Psoas muscle (tissue), 8 donors: ENCODE results near the gene PKNOX2. TPM values are rescaled to one million over a fixed set of nuclear protein-coding genes. Genes with fewer than 3 reads are reported as not detected.

Experiments
- ATAC-seq, 4 donors: fragments of 200-7000 bp; cut with Tn5 transposase; one replicate each; pipeline ENCODE4 v1.9.1; 2020; ENCODE audit warnings: moderate library complexity in 3 of 4, mild to moderate bottlenecking in 2 of 4
- DNase-seq, 2 donors: peaks; one replicate each; pipeline ENCODE4 v3.0.0-alpha.2; 2020
- H3K27ac ChIP-seq: fragments of 200-600 bp; one replicate; pipeline ENCODE4 v1.8.0; 2022
- H3K27me3 ChIP-seq, 3 donors: fragments of 200-600 bp in 1 of 3; one replicate each; pipeline versions ENCODE4 v1.6.1 to v1.8.0; 2013 to 2022; ENCODE audit warnings: low read length in 2 of 3, mild to moderate bottlenecking in 2 of 3, moderate library complexity in 1 of 3; ENCODE audit not compliant: insufficient read depth in 3 of 3
- H3K36me3 ChIP-seq, 2 donors: fragments of 200-600 bp in 1 of 2; one replicate each; pipeline versions ENCODE4 v1.6.1 to v1.8.0; 2013 to 2022; ENCODE audit warnings: low read depth in 1 of 2, mild to moderate bottlenecking in 1 of 2, moderate library complexity in 1 of 2; ENCODE audit not compliant: insufficient read depth in 1 of 2
- H3K4me1 ChIP-seq: fragments of 200-600 bp; one replicate; pipeline ENCODE4 v1.8.0; 2022
- H3K4me3 ChIP-seq: fragments of 200-600 bp; one replicate; pipeline ENCODE4 v1.8.0; 2022; ENCODE audit warnings: mild to moderate bottlenecking
- H3K9me3 ChIP-seq: fragments of 200-600 bp; one replicate; pipeline ENCODE4 v1.8.0; 2022
- WGBS, 3 donors: extraction: QIAGEN DNeasy Blood & Tissue Kit; methylation state at CpG; one replicate each; pipeline versions ENCODE4 v1.1.6 to v1.1.7; 2013; 5-methylcytosine and 5-hydroxymethylcytosine counted together
- intact Hi-C, 2 donors: fragments of 100-400 bp; cut with DNase I; formaldehyde crosslinking; loops; one replicate each; pipeline versions ENCODE4 v1.11.0 to v1.14.2; 2022
- polyA plus RNA-seq, 3 donors: library from polyadenylated mRNA; stranded (reverse); fragments of 200-250 nt; gene quantifications; one replicate each; pipeline ENCODE4 v1.2.3, GENCODE V29; 2013
- total RNA-seq, 4 donors: library from RNA; stranded (reverse); fragmentation: NEBNext Ultra II Directional in 2 of 4; extraction: Animal tissue kit (Norgen Biotek cat#: 25700) in 2 of 4; gene quantifications; one replicate each; pipeline versions ENCODE4 v1.2.1 to v1.2.4, GENCODE V29; 2021 to 2023
- TF ChIP-seq, protein P1 (sequence below): fragments of 200-600 bp; IDR thresholded peaks from one replicate; pipeline ENCODE4 v1.8.0; 2022; ENCODE audit warnings: antibody characterized with exemption
- donor health status: healthy with polysubstance abuse.
- donor health status: DM: no; HTN: no; CAD: no; lungs with moderate emphysema.
- donor health status: Bipolar disorder and iron deficiency.
- donor health status: healthy.
- donor health status: DM: yes; HTN: yes; CAD: no.
- donor health status: DM: no; HTN: no; CAD: no.
- donor health status: DM: no; HTN: no; CAD: no.
- donor health status: DM: yes; HTN: yes; CAD: no.

Gene PKNOX2
- total and polyA plus RNA-seq, 7 donors, result 1.8 to 30.5 (median 14.5) TPM

DNA sequence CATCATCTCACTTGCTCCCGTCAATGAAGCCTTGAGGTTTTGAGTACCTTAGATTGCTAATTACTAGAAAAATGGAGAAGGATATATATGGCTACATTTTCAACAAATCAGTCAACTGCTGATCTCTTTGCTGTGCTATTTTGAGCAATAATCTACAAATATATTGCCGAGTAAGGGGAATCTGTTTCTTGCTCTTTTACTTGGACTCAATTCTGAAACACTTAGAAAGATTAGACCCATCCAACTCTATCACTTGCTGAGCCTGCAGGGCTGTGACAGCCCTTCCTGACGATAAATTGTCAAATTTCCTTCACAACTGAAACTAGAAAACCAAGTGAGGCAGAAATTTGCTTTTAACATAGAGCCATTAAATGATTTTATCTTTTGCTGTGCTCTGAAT is 314.6 kb downstream of the PKNOX2 start:
- TF ChIP-seq, protein P1, sequence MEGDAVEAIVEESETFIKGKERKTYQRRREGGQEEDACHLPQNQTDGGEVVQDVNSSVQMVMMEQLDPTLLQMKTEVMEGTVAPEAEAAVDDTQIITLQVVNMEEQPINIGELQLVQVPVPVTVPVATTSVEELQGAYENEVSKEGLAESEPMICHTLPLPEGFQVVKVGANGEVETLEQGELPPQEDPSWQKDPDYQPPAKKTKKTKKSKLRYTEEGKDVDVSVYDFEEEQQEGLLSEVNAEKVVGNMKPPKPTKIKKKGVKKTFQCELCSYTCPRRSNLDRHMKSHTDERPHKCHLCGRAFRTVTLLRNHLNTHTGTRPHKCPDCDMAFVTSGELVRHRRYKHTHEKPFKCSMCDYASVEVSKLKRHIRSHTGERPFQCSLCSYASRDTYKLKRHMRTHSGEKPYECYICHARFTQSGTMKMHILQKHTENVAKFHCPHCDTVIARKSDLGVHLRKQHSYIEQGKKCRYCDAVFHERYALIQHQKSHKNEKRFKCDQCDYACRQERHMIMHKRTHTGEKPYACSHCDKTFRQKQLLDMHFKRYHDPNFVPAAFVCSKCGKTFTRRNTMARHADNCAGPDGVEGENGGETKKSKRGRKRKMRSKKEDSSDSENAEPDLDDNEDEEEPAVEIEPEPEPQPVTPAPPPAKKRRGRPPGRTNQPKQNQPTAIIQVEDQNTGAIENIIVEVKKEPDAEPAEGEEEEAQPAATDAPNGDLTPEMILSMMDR, result no peak
- intact Hi-C loops, result no loop called here
- WGBS, 3 donors, result 87 to 91% (median 88%) methylated on average over 3 of the region's 3 CpGs

DNA sequence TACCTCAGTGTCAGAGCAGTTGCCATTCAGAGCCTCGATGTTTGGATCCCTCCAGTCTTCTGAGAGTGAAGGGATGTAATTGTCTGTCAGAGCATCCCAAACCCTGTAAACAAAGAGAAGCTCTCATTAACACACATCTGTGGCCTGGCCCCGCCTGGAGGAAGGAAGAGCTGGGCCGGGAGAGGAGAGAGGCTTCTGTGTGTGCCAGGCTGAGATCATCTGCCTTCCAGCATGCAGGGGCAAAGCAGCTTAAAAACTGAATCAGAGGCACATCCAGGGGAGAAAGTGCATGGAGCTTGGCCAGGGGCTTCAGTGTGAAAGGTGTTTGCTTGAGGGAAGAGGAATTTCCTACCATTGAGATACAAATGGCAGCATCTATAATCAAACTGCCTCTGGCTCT is 317.0 kb downstream of the PKNOX2 start:
- H3K4me3 ChIP-seq, result no peak overlapping the region
- TF ChIP-seq, protein P1, result no peak
- H3K27me3 ChIP-seq, result no peaks in the 10 kb centered on the region
- DNase-seq, result no peak
- 28 to 39% (median 34%) methylated on average over 3 of the region's 3 CpGs for WGBS, 3 donors
- no peak for ATAC-seq
- H3K36me3 ChIP-seq, result no peaks in the 10 kb centered on the region
- H3K9me3 ChIP-seq, result no peaks in the 10 kb centered on the region
- no peaks in the 10 kb centered on the region for H3K4me1 ChIP-seq
- intact Hi-C loops, result no loop called here
- H3K27ac ChIP-seq, result no peak overlapping the region

More for the DNA sequence above, 314.6 kb downstream of the PKNOX2 start:
- H3K9me3 ChIP-seq, result no peaks in the 10 kb centered on the region
- no peak overlapping the region for H3K27ac ChIP-seq
- H3K36me3 ChIP-seq, result no peaks in the 10 kb centered on the region
- ATAC-seq (no peak), DNase-seq (no peak)
- H3K4me3 ChIP-seq, result no peak overlapping the region
- no peaks in the 10 kb centered on the region for H3K27me3 ChIP-seq
- H3K4me1 ChIP-seq, result no peaks in the 10 kb centered on the region

Other genes starting within 250 kb of the PKNOX2 start
- not detected for gene HEPN1, start 245.5 kb upstream of the PKNOX2 start, total RNA-seq
- under 1 TPM in 2 of 3 donors, not detected in 1; 0.01 to 0.04 TPM for gene HEPN1, start 245.5 kb upstream of the PKNOX2 start, polyA plus RNA-seq
- under 1 TPM in 2 of 4 donors, not detected in 2; 0.06 to 0.07 TPM for gene HEPACAM, start 228.7 kb upstream of the PKNOX2 start, total RNA-seq
- under 1 TPM; 0.05 to 0.25 (median 0.08) TPM for gene HEPACAM, start 228.7 kb upstream of the PKNOX2 start, polyA plus RNA-seq
- gene CCDC15, start 210.5 kb upstream of the PKNOX2 start, total RNA-seq, result under 1 TPM; 0.07 to 0.42 (median 0.25) TPM
- under 1 TPM; 0.03 to 0.29 (median 0.10) TPM for gene CCDC15, start 210.5 kb upstream of the PKNOX2 start, polyA plus RNA-seq
- gene SLC37A2, start 101.4 kb upstream of the PKNOX2 start, total RNA-seq, result 1 to 10 TPM; 1.2 to 1.9 (median 1.7) TPM
- under 1 TPM; 0.30 to 0.47 (median 0.31) TPM for gene SLC37A2, start 101.4 kb upstream of the PKNOX2 start, polyA plus RNA-seq
- 10 to 100 TPM in 1 of 4 donors, 1 to 10 TPM in 3; 4.9 to 12.1 (median 5.9) TPM for gene TMEM218, start 53.1 kb upstream of the PKNOX2 start, total RNA-seq
- 10 to 100 TPM; 13.6 to 30.3 (median 18.4) TPM for gene TMEM218, start 53.1 kb upstream of the PKNOX2 start, polyA plus RNA-seq